GM19455 (cell line): ENCODE results near the gene EHD4.

ENCODE experiments used
- ATAC-seq: cut with Tn5 transposase; IDR thresholded peaks from one replicate; pipeline ENCODE4 v1.9.1; 2021; ENCODE audit not compliant: unreplicated experiment

The EHD4 gene

GRCh38 chr15:41881920-41882688, 90.3 kb downstream of the EHD4 start:
- no peak for ATAC-seq

- no peak for ATAC-seq
These were observed 90.8 kb downstream of the EHD4 start for GRCh38 chr15:41881550-41881919.

- no peak for ATAC-seq
These were observed 91.3 kb downstream of the EHD4 start for GRCh38 chr15:41881086-41881485.

- ATAC-seq: no peak
These were observed 92.0 kb downstream of the EHD4 start for GRCh38 chr15:41880156-41880877.

GRCh38 chr15:41879321-41879845, 93.0 kb downstream of the EHD4 start:
- no peak for ATAC-seq

- no peak for ATAC-seq
These were observed 94.0 kb downstream of the EHD4 start for GRCh38 chr15:41878355-41878699.

GRCh38 chr15:41877631-41878354, 94.6 kb downstream of the EHD4 start:
- ATAC-seq: no peak

- ATAC-seq: no peak
These were observed 95.7 kb downstream of the EHD4 start for GRCh38 chr15:41876689-41877088.

GRCh38 chr15:41876007-41876406, 96.3 kb downstream of the EHD4 start:
- no peak for ATAC-seq

GRCh38 chr15:41874736-41875135, 97.6 kb downstream of the EHD4 start:
- no peak for ATAC-seq

- no peak for ATAC-seq
These were observed 98.6 kb downstream of the EHD4 start for GRCh38 chr15:41873711-41874110.

- no peak for ATAC-seq
These were observed 100.1 kb downstream of the EHD4 start for GRCh38 chr15:41872166-41872747.

GRCh38 chr15:41871175-41871905, 101.0 kb downstream of the EHD4 start:
- ATAC-seq: no peak

- no peak for ATAC-seq
These were observed 101.7 kb downstream of the EHD4 start for GRCh38 chr15:41870689-41871081.

- no peak for ATAC-seq
These were observed 102.3 kb downstream of the EHD4 start for GRCh38 chr15:41869770-41870688.

- no peak for ATAC-seq
These were observed 104.0 kb downstream of the EHD4 start for GRCh38 chr15:41868321-41868720.

- no peak for ATAC-seq
These were observed 105.3 kb downstream of the EHD4 start for GRCh38 chr15:41866872-41867579.

GRCh38 chr15:41866263-41866703, 106.1 kb downstream of the EHD4 start:
- no peak for ATAC-seq

- ATAC-seq: no peak
These were observed 106.8 kb downstream of the EHD4 start for GRCh38 chr15:41865490-41866055.
